Left lung (tissue), 10 donors: Measurements from ENCODE around the gene JCAD. TPM values are rescaled to one million over a fixed set of nuclear protein-coding genes. Genes with fewer than 3 reads are reported as not detected.

Experiments
- ATAC-seq: fragments of 200-7000 bp; cut with Tn5 transposase; one replicate; pipeline ENCODE4 v1.9.1; 2020; ENCODE audit warnings: moderate library complexity
- DNase-seq, 4 donors: peaks; one replicate each; pipeline ENCODE4 v3.0.0-alpha.2; 2013 to 2020
- H3K27ac ChIP-seq, 2 donors: fragments of 200-600 bp; sonication (generic) in 1 of 2; one replicate each; pipeline versions ENCODE4 v1.5.0 to v1.8.0; 2020 to 2021
- H3K27me3 ChIP-seq, 2 donors: fragments of 200-600 bp; sonication (generic) in 1 of 2; one replicate each; pipeline versions ENCODE4 v1.5.0 to v1.8.0; 2020 to 2021
- H3K36me3 ChIP-seq, 2 donors: fragments of 200-600 bp; sonication (generic) in 1 of 2; one replicate each; pipeline versions ENCODE4 v1.5.0 to v1.8.0; 2020 to 2021
- H3K4me1 ChIP-seq, 2 donors: fragments of 200-600 bp; one replicate each; pipeline ENCODE4 v1.8.0; 2021
- H3K4me3 ChIP-seq, 2 donors: fragments of 200-600 bp; sonication (generic) in 1 of 2; one replicate each; pipeline versions ENCODE4 v1.5.0 to v1.8.0; 2020 to 2021; ENCODE audit warnings: mild to moderate bottlenecking in 1 of 2
- H3K9me3 ChIP-seq, 2 donors: fragments of 200-600 bp; sonication (generic) in 1 of 2; one replicate each; pipeline versions ENCODE4 v1.5.0 to v1.8.0; 2020 to 2021
- CTCF ChIP-seq, 2 donors: fragments of 200-600 bp; sonication (generic) in 1 of 2; IDR thresholded peaks; one replicate each; pipeline versions ENCODE4 v1.5.0 to v1.8.0; 2021; ENCODE audit warnings: antibody characterized with exemption in 2 of 2
- intact Hi-C, 2 donors: fragments of 100-400 bp; cut with DNase I; formaldehyde crosslinking; loops; one replicate each; pipeline versions ENCODE4 v1.11.2 to v1.14.2; 2022
- polyA plus RNA-seq, 6 donors: library from polyadenylated mRNA; unstranded; fragments of 120-200 nt; gene quantifications; one replicate each; pipeline ENCODE4 v1.2.1, GENCODE V29; 2013; ENCODE audit not compliant: insufficient read length in 6 of 6
- total RNA-seq, 2 donors: library from RNA; stranded (reverse); fragmentation: NEBNext Ultra II Directional; extraction: Animal tissue kit (Norgen Biotek cat#: 25700); gene quantifications; one replicate each; pipeline ENCODE4 v1.2.1, GENCODE V29; 2021
- donor health status: DM: no; HTN: yes; CAD: no.
- donor health status: DM: no; HTN: no; CAD: no.

The JCAD gene
- total and polyA plus RNA-seq, 8 donors: 28.7 to 88.4 (median 71.0) TPM

- Histone ChIP-seq H3K4me1 (peaks cover 0 to 13% of the 10 kb centered on the region in 2 donors), H3K27me3 (peaks cover 0 to 8% of the 10 kb centered on the region in 2 donors), H3K9me3 (no peaks in the 10 kb centered on the region), H3K36me3 (no peaks in the 10 kb centered on the region), H3K27ac (no peak overlapping the region), H3K4me3 (no peak overlapping the region)
- ATAC-seq: no peak
- TF ChIP-seq CTCF (IDR thresholded peaks at IDR 0.05): no peak
- DNase-seq: no peak
- intact Hi-C loops: no loop called here
These were observed 44.9 kb downstream of the JCAD start for GRCh38 chr10:30014511-30014910.

- ATAC-seq: peak; percentile 46
These were observed 45.6 kb downstream of the JCAD start for GRCh38 chr10:30013757-30014156.

GRCh38 chr10:30011956-30012647 lies 47.3 kb downstream of the JCAD start:
- ATAC-seq (no peak), DNase-seq (no peak)
- TF ChIP-seq CTCF (IDR thresholded peaks at IDR 0.05): no peak
- no peaks in the 10 kb centered on the region for H3K9me3 ChIP-seq
- peaks cover 0 to 8% of the 10 kb centered on the region in 2 donors for H3K4me1 ChIP-seq
- intact Hi-C loops: no loop called here
- H3K27ac ChIP-seq: peak overlapping the region; percentile 18 to 43
- no peak overlapping the region for H3K4me3 ChIP-seq
- no peaks in the 10 kb centered on the region for H3K27me3 ChIP-seq
- no peaks in the 10 kb centered on the region for H3K36me3 ChIP-seq

More at GRCh38 chr10:30013757-30014156, 45.6 kb downstream of the JCAD start:
- H3K4me1 ChIP-seq: peaks cover 0 to 13% of the 10 kb centered on the region in 2 donors
- H3K27me3 ChIP-seq: peaks cover 0 to 8% of the 10 kb centered on the region in 2 donors
- TF ChIP-seq CTCF (IDR thresholded peaks at IDR 0.05): no peak
- intact Hi-C loops: no loop called here
- no peaks in the 10 kb centered on the region for H3K36me3 ChIP-seq
- H3K4me3 ChIP-seq: no peak overlapping the region
- peak in 1 of 4 donors; percentile 37 for DNase-seq
- H3K27ac ChIP-seq: no peak overlapping the region
- no peaks in the 10 kb centered on the region for H3K9me3 ChIP-seq

- DNase-seq (peak in 1 of 4 donors; percentile 63), ATAC-seq (no peak)
- peak overlapping the region; percentile 18 to 43 for H3K27ac ChIP-seq
- H3K9me3 ChIP-seq: no peaks in the 10 kb centered on the region
- peaks cover 0 to 7% of the 10 kb centered on the region in 2 donors for H3K4me1 ChIP-seq
- no peaks in the 10 kb centered on the region for H3K36me3 ChIP-seq
- intact Hi-C loops: no loop called here
- no peak overlapping the region for H3K4me3 ChIP-seq
- no peak for TF ChIP-seq CTCF (IDR thresholded peaks at IDR 0.05)
- H3K27me3 ChIP-seq: no peaks in the 10 kb centered on the region
These were observed 48.0 kb downstream of the JCAD start for GRCh38 chr10:30011396-30011795.

GRCh38 chr10:30007406-30007805 lies 52.0 kb downstream of the JCAD start:
- intact Hi-C loops: no loop called here
- TF ChIP-seq CTCF (IDR thresholded peaks at IDR 0.05): no peak
- Histone ChIP-seq H3K36me3 (no peaks in the 10 kb centered on the region), H3K27ac (peak overlapping the region in 1 of 2 donors; percentile 28), H3K9me3 (no peaks in the 10 kb centered on the region), H3K27me3 (no peaks in the 10 kb centered on the region), H3K4me1 (peaks cover 3 to 10% of the 10 kb centered on the region in 2 donors), H3K4me3 (no peak overlapping the region)
- ATAC-seq: no peak
- no peak for DNase-seq
